MCF 10A (cell line): ENCODE results near the gene HLA-DMB. TPM values are rescaled to one million over a fixed set of nuclear protein-coding genes. Genes with fewer than 3 reads are reported as not detected.
A peak's percentile ranks its signal among the peaks of the same experiment; 100 is the strongest.

Source experiments
- BruUV-seq: library from RNA; stranded (reverse); fragments of 400-500 nt; replicated peaks from 2 replicates; lab custom pipeline; 2021; lab: Mats Ljungman, UMichigan
- CTCF ChIA-PET: fragments of 300-600 bp; sonication (Branson Sonifier 250); formaldehyde crosslinking; extraction: SDS; loops from one replicate; lab custom pipeline; 2021; ENCODE audit warnings: antibody characterized with exemption, inconsistent platforms; lab: Yijun Ruan, JAX
- POLR2A ChIA-PET: fragments of 300-600, 350-650 bp; sonication (Branson Sonifier 250); formaldehyde crosslinking; extraction: SDS; loops from one replicate; lab custom pipeline; 2020; ENCODE audit warnings: antibody characterized with exemption, inconsistent platforms; lab: Yijun Ruan, JAX
- DNase-seq: peaks from one replicate; pipeline ENCODE4 v3.0.0-alpha.2; 2018; ENCODE audit not compliant: unreplicated experiment
- H3K27ac Mint-ChIP-seq: one replicate; pipeline ENCODE4 v1.8.0; 2022; ENCODE audit warnings: mild to moderate bottlenecking, low read depth, mixed read lengths; ENCODE audit not compliant: unreplicated experiment
- H3K27me3 Mint-ChIP-seq: one replicate; pipeline ENCODE4 v1.8.0; 2022; ENCODE audit warnings: mixed read lengths; ENCODE audit not compliant: insufficient read depth, unreplicated experiment
- H3K36me3 Mint-ChIP-seq: one replicate; pipeline ENCODE4 v1.8.0; 2022; ENCODE audit warnings: mild to moderate bottlenecking, moderate library complexity, mixed read lengths; ENCODE audit not compliant: insufficient read depth, unreplicated experiment
- H3K4me1 Mint-ChIP-seq: one replicate; pipeline ENCODE4 v1.8.0; 2022; ENCODE audit warnings: mixed read lengths; ENCODE audit not compliant: insufficient read depth, unreplicated experiment
- H3K4me3 Mint-ChIP-seq: one replicate; pipeline ENCODE4 v1.8.0; 2022; ENCODE audit warnings: mild to moderate bottlenecking, moderate library complexity, mixed read lengths; ENCODE audit not compliant: unreplicated experiment
- H3K9me3 Mint-ChIP-seq: one replicate; pipeline ENCODE4 v1.8.0; 2022; ENCODE audit warnings: mixed read lengths; ENCODE audit not compliant: unreplicated experiment
- intact Hi-C: fragments of 100-400 bp; cut with micrococcal nuclease; formaldehyde crosslinking; loops from 2 replicates; pipeline ENCODE4 v1.14.1; 2022
- total RNA-seq: library from RNA; stranded (reverse); gene quantifications from 2 replicates; pipeline ENCODE4 v1.2.3, GENCODE V29; 2022
- TF ChIP-seq, protein P1 (sequence below): fragments of 200-600 bp; IDR thresholded peaks from one replicate; pipeline ENCODE4 v1.8.0; 2022; ENCODE audit warnings: antibody characterized with exemption, mild to moderate bottlenecking; ENCODE audit not compliant: unreplicated experiment

HLA-DMB gene
- total RNA-seq, 1 experiment from 2014 or later = not detected

DNA sequence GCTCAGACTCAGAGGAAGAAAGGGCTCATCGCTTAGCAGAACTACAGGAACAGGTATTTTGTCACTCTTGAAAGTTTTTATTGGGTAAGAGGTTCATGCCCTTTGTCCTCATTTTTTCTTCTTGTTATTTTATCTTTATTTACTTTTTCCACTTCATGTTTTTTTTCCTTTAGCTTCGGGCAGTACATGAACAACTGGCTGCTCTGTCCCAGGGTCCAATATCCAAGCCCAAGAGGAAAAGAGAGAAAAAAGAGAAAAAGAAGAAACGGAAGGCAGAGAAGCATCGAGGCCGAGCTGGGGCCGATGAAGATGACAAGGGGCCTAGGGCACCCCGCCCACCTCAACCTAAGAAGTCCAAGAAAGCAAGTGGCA, 37.1 kb upstream of the HLA-DMB start:
- no TSS peak for BruUV-seq
- TF ChIP-seq, protein P1, sequence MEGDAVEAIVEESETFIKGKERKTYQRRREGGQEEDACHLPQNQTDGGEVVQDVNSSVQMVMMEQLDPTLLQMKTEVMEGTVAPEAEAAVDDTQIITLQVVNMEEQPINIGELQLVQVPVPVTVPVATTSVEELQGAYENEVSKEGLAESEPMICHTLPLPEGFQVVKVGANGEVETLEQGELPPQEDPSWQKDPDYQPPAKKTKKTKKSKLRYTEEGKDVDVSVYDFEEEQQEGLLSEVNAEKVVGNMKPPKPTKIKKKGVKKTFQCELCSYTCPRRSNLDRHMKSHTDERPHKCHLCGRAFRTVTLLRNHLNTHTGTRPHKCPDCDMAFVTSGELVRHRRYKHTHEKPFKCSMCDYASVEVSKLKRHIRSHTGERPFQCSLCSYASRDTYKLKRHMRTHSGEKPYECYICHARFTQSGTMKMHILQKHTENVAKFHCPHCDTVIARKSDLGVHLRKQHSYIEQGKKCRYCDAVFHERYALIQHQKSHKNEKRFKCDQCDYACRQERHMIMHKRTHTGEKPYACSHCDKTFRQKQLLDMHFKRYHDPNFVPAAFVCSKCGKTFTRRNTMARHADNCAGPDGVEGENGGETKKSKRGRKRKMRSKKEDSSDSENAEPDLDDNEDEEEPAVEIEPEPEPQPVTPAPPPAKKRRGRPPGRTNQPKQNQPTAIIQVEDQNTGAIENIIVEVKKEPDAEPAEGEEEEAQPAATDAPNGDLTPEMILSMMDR = no peak
- Mint-ChIP-seq H3K36me3 (peaks cover 100% of the 10 kb centered on the region), H3K27ac (no peak overlapping the region), H3K4me3 (peak overlapping the region; percentile 40), H3K27me3 (no peaks in the 10 kb centered on the region), H3K9me3 (no peaks in the 10 kb centered on the region), H3K4me1 (peaks cover 40% of the 10 kb centered on the region)
- ChIA-PET CTCF (interaction anchor here (0.5 to 1.8 kb wide), 6 partner anchors 10 to 125 kb away, joined by 3 to 7 read pairs (median 6); partner anchors contain the start of genes HLA-DMA and TAP1), POLR2A (interaction anchor here (0.9 to 1.2 kb wide), 4 partner anchors 9 to 92 kb away, joined by 3 to 5 read pairs (median 3); partner anchors contain the start of gene BRD2)
- intact Hi-C loops = no loop called here
- DNase-seq = no peak

DNA sequence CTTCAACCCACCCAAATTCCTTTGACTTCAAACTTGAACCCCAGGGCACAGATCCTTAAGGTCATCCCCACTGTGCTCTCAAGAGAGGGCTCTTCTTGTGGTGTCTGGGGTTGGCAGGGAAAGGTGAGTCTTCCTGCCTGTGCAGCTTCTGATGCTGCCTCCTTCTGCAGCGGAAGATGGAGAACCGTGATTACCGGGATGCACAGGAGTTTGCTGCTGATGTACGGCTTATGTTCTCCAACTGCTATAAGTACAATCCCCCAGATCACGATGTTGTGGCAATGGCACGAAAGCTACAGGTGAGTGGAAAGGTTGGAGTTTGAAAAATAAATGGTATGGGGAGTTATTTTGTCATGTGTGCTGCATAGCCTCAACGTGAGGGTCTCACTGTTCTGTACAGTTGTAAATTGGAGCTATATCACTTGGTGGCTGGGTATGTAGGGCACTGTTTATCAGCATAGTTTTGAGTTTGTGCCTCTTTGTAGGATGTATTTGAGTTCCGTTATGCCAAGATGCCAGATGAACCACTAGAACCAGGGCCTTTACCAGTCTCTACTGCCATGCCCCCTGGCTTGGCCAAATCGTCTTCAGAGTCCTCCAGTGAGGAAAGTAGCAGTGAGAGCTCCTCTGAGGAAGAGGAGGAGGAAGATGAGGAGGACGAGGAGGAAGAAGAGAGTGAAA, 36.6 kb upstream of the HLA-DMB start:
- ChIA-PET CTCF (interaction anchor here (0.8 to 1.8 kb wide), 4 partner anchors 10 to 102 kb away, joined by 4 to 7 read pairs (median 6); partner anchors contain the start of gene HLA-DMA), POLR2A (interaction anchor here (0.9 to 1.2 kb wide), 4 partner anchors 9 to 91 kb away, joined by 3 to 5 read pairs (median 3); partner anchors contain the start of gene BRD2)
- no peaks in the 10 kb centered on the region for H3K27me3 Mint-ChIP-seq
- BruUV-seq = no TSS peak
- peaks cover 100% of the 10 kb centered on the region for H3K36me3 Mint-ChIP-seq
- TF ChIP-seq, protein P1 = no peak
- intact Hi-C loops = no loop called here
- no peak for DNase-seq
- H3K4me1 Mint-ChIP-seq = peaks cover 37% of the 10 kb centered on the region
- no peak overlapping the region for H3K27ac Mint-ChIP-seq
- peak overlapping the region; percentile 40 for H3K4me3 Mint-ChIP-seq
- no peaks in the 10 kb centered on the region for H3K9me3 Mint-ChIP-seq

DNA sequence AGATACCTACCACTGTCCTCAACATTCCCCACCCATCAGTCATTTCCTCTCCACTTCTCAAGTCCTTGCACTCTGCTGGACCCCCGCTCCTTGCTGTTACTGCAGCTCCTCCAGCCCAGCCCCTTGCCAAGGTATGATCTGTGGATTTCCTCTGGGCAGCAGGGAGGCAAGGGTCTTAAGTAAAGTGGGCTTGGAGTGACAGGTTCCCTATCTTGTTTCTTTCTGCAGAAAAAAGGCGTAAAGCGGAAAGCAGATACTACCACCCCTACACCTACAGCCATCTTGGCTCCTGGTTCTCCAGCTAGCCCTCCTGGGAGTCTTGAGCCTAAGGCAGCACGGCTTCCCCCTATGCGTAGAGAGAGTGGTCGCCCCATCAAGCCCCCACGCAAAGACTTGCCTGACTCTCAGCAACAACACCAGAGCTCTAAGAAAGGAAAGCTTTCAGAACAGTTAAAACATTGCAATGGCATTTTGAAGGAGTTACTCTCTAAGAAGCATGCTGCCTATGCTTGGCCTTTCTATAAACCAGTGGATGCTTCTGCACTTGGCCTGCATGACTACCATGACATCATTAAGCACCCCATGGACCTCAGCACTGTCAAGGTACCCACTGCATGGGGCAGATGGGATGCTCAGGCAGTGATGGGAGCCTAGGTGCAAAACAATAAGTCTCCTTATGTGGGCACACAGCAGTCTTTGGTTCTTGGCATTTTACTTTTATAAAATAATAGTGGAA, 35.7 kb upstream of the HLA-DMB start:
- peak overlapping the region; percentile 90 for H3K4me3 Mint-ChIP-seq
- TF ChIP-seq, protein P1 = no peak
- DNase-seq = no peak
- POLR2A ChIA-PET = interaction anchor here (1.1 to 10.4 kb wide), 2 partner anchors 8 to 43 kb away, joined by 3 to 245 read pairs; no protein-coding TSS in a partner anchor
- no peak overlapping the region for H3K27ac Mint-ChIP-seq
- no peaks in the 10 kb centered on the region for H3K27me3 Mint-ChIP-seq
- CTCF ChIA-PET = interaction anchor here (0.7 to 4.2 kb wide), 6 partner anchors 8 to 43 kb away, joined by 3 to 35 read pairs (median 7); partner anchors contain the start of gene HLA-DMA
- intact Hi-C loops = no loop called here
- peaks cover 32% of the 10 kb centered on the region for H3K4me1 Mint-ChIP-seq
- H3K9me3 Mint-ChIP-seq = no peaks in the 10 kb centered on the region
- peaks cover 100% of the 10 kb centered on the region for H3K36me3 Mint-ChIP-seq
- no TSS peak for BruUV-seq

DNA sequence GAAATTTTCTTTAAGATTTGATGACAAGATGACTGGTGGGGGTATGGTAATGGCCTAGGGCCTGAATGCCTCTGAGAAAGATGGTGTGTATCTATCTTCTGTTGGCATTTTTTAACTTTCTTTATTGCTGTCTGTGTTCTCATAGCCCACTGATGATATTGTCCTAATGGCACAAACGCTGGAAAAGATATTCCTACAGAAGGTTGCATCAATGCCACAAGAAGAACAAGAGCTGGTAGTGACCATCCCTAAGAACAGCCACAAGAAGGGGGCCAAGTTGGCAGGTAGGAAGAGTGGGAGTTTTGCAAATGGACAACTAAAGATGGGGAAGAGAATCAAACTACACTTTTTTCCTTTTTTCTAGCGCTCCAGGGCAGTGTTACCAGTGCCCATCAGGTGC, 35.1 kb upstream of the HLA-DMB start:
- POLR2A ChIA-PET = interaction anchor here (0.7 to 10.4 kb wide), 3 partner anchors 9 to 786 kb away, joined by 3 to 245 read pairs (median 6); partner anchors contain the start of genes HLA-DMB and PBX2
- BruUV-seq = no TSS peak
- Mint-ChIP-seq H3K27me3 (no peaks in the 10 kb centered on the region), H3K4me1 (peaks cover 38% of the 10 kb centered on the region), H3K36me3 (peaks cover 99% of the 10 kb centered on the region), H3K27ac (no peak overlapping the region), H3K4me3 (peak overlapping the region; percentile 90), H3K9me3 (no peaks in the 10 kb centered on the region)
- intact Hi-C loops = no loop called here
- TF ChIP-seq, protein P1 = no peak
- CTCF ChIA-PET = interaction anchor here (0.7 to 4.2 kb wide), 5 partner anchors 9 to 42 kb away, joined by 3 to 35 read pairs (median 8); partner anchors contain the start of gene HLA-DMA
- DNase-seq = no peak
